Measurements from ENCODE around the gene GPR135.
"Not testable (repeated sequence)": the region's sequence is repeated elsewhere in the genome, so short reads cannot be mapped to it uniquely, and the experiment has no call there.

Gene GPR135

GRCh38 chr14:59464486-59465315 is 479 bp downstream of the GPR135 start:
- no peak for DNase-seq

- DNase-seq: no peak
These were observed 1.2 kb downstream of the GPR135 start for GRCh38 chr14:59463787-59464485.

GRCh38 chr14:59461891-59462290 is 3.3 kb downstream of the GPR135 start:
- no peak for DNase-seq

GRCh38 chr14:59460378-59460777 is 4.8 kb downstream of the GPR135 start:
- no peak for DNase-seq

- DNase-seq: no peak
These were observed 6.7 kb downstream of the GPR135 start for GRCh38 chr14:59458486-59458885.

- DNase-seq: no peak
These were observed 9.8 kb downstream of the GPR135 start for GRCh38 chr14:59455411-59455810.

- DNase-seq: no peak
These were observed 11.0 kb downstream of the GPR135 start for GRCh38 chr14:59454139-59454538.

GRCh38 chr14:59451849-59452248 is 13.3 kb downstream of the GPR135 start:
- DNase-seq: no peak

GRCh38 chr14:59450716-59451115 is 14.5 kb downstream of the GPR135 start:
- no peak for DNase-seq

GRCh38 chr14:59448673-59449072 is 16.5 kb downstream of the GPR135 start:
- not testable (repeated sequence) for DNase-seq

GRCh38 chr14:59439256-59439965 is 25.8 kb downstream of the GPR135 start:
- DNase-seq: no peak

- DNase-seq: no peak
These were observed 27.0 kb downstream of the GPR135 start for GRCh38 chr14:59438195-59438647.

GRCh38 chr14:59435987-59436386 is 29.2 kb downstream of the GPR135 start:
- DNase-seq: no peak

GRCh38 chr14:59435101-59435500 is 30.1 kb downstream of the GPR135 start:
- DNase-seq: no peak

- no peak for DNase-seq
These were observed 35.4 kb downstream of the GPR135 start for GRCh38 chr14:59429790-59430189.

- no peak for DNase-seq
These were observed 36.6 kb downstream of the GPR135 start for GRCh38 chr14:59428581-59429012.

GRCh38 chr14:59427653-59428580 is 37.3 kb downstream of the GPR135 start:
- no peak for DNase-seq

GRCh38 chr14:59425322-59425935 is 39.8 kb downstream of the GPR135 start:
- DNase-seq: no peak

- DNase-seq: no peak
These were observed 40.7 kb downstream of the GPR135 start for GRCh38 chr14:59424341-59425071.

GRCh38 chr14:59422069-59422881 is 42.9 kb downstream of the GPR135 start:
- DNase-seq: peak; percentile 15
